Astrocyte of the hippocampus (primary cell): ENCODE measurements around the gene UACA.
"Not testable (repeated sequence)": the region's sequence is repeated elsewhere in the genome, so short reads cannot be mapped to it uniquely, and the experiment has no call there.

Experiments used
- DNase-seq: peaks from one replicate; pipeline ENCODE4 v3.0.0; 2011; ENCODE audit warnings: low read depth, low spot score

The UACA gene, protein sequence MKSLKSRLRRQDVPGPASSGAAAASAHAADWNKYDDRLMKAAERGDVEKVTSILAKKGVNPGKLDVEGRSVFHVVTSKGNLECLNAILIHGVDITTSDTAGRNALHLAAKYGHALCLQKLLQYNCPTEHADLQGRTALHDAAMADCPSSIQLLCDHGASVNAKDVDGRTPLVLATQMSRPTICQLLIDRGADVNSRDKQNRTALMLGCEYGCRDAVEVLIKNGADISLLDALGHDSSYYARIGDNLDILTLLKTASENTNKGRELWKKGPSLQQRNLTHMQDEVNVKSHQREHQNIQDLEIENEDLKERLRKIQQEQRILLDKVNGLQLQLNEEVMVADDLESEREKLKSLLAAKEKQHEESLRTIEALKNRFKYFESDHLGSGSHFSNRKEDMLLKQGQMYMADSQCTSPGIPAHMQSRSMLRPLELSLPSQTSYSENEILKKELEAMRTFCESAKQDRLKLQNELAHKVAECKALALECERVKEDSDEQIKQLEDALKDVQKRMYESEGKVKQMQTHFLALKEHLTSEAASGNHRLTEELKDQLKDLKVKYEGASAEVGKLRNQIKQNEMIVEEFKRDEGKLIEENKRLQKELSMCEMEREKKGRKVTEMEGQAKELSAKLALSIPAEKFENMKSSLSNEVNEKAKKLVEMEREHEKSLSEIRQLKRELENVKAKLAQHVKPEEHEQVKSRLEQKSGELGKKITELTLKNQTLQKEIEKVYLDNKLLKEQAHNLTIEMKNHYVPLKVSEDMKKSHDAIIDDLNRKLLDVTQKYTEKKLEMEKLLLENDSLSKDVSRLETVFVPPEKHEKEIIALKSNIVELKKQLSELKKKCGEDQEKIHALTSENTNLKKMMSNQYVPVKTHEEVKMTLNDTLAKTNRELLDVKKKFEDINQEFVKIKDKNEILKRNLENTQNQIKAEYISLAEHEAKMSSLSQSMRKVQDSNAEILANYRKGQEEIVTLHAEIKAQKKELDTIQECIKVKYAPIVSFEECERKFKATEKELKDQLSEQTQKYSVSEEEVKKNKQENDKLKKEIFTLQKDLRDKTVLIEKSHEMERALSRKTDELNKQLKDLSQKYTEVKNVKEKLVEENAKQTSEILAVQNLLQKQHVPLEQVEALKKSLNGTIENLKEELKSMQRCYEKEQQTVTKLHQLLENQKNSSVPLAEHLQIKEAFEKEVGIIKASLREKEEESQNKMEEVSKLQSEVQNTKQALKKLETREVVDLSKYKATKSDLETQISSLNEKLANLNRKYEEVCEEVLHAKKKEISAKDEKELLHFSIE (N-terminal part only)

DNA sequence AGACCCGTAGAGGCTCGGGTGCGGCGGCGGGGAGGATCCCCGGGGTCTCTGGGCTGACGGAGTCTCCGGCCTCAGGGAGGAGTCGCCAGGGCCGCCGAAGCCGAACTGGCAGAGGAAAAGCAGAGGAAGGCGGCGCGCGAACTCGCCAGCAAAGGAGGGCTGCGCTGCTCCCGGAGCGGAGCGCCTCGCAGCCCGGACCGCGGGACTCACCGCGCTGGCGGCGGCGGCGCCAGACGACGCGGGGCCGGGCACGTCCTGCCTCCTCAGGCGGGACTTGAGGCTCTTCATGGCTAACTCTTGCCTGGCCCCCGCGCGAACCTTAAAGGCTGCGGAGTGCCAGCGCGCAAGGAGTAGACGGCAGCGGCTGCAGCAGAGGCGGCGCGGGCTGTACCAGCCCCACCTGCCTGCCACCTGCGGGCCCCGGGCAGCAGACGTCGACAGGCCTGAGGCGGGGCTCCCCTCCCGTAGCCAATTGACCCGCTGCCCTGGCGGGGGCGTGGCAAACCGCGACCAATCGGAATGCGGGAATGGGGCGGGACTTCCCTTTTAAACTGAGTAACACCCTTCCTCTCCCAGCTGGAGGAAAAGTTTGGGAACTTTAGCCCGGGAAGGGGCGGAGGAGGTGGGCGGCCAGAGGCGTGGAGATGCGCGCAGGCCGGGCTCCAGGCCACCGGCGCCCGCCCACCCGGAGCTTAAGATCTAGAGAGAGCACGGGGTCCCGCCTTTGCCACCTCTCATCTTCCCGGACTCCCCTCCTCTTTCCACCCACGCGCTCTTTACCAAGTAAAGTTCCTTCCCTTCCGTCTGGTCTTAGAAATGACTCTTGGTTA, at the start of gene UACA:
TSS of gene UACA (minus strand) at position 439 of the 830 bp plus-strand sequence. CDS start at position 288, 151 bp downstream.
- DNase-seq: peak; percentile 99

DNA sequence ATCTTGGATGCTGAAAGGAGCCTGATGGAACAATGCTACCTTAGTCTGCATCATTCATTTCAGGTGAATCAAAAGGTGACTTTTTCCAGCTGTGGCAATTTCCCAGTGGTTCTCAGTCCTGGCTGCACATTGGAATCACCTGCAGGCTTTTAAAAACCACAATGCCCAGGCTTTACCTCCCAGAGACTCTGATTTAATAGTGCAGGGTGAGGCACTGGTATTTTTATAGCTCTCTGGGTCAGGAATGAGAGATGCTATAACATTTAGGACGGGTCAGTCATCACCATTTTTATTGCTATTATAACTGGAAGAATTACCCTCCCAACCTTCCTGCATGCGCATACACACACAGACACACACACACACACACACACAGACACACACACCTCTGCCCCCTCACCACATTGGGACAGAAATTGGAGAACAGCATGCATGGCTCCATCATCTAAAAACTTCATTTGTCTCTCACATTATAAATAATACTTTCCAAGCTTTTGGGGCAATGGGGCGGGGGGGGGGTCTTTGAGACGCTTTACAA, 49.5 kb upstream of the UACA start:
- DNase-seq: no peak

DNA sequence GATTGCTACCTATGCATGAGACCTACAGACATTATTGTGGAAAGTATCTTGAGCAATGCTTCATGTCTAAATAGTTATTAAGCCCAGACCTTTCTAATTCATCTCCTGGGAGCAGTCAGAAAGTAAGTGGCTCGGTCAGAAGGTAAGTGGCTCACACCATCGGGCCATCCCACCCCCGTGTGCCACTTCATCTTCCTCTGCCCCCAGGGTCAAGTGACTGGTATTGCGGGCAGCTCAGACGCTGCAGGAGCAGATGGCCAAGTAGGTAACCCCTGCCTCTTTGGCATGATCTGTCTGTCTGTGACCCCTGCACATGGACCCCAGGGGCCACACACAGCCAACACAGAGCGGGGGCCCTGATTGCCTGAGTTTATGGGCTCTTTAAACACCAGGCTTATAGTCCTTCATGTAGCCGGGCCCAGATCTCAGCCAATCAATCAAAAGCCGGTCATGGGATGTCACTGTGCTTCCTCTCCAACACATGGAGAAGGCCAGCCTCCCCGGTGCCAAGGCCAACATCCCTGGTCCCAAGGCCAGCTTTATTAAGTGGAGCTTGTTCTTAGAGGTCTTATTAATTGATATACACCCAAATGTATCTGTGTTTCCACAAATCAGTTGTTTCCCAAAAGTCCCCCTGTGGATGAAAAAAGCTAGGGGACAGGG, 47.7 kb upstream of the UACA start:
- no peak for DNase-seq

DNA sequence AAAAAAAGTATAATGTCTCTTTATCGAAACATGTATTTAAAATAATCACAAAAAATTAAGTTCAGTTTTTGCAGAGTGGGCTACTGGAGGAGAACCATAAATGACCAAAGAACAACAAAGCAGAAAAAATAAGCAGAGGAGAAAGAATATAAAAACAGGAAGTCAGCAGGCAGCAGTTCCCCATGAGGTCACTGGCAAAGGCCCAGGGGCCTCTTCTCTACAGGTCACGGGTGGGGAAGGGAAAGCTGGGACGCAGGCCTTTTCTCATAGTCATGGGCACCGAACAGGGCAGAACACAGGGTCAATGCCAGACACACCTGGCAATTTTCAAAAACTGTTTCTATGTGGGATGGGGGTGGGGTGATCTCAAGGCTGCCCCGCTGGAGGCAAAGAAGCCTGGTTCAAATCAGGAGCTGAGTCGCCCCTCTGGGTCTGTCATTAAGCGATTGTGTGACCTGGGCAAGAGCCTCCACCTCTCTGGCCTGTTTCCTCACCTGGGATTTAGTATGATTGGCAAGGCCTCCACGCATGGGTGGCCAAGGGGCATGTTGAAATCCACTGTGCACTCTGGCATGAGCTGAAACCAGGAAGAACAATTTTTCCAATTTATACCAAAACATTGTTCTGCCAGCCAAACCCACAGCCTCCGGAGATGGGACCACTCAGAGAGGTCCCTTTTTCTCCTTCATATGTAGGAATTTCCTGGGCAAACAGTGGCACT, 43.8 kb upstream of the UACA start:
- no peak for DNase-seq

DNA sequence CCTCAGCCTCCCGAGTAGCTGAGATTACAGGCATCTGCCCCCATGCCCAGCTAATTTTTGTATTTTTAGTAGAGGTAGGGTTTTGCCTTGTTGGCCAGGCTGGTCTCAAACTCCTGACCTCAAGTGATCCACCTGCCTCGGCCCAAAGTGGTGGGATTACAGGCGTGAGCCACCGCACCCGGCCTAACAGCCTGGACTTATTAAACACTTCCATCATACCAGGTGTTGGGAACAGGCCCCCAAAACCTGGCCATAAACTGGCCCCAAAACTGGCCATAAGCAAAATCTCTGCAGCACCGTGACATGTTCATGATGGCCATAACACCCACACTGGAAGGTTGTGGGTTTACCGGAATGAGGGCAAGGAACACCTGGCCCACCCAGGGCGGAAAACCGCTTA, 41.0 kb upstream of the UACA start:
- DNase-seq: not testable (repeated sequence)

DNA sequence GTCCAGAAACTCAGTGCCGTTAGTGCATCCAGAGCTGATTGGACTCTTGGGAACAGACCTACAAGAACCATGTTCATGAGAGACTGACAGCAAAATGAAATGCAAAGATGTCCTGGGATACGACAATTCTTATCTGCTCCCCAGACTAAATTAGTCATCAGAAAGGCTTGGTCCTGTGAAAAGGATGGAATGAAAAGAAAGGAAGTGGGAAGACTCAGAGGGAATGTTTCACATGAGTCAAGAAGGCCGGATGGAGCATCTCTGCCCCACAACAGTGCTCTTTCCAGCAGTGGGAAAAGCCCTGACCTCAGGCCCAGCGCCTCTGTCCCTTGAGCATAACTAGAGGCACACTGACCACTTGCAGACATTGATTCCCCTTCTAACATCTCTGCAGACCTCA, 39.3 kb upstream of the UACA start:
- peak; percentile 35 for DNase-seq

DNA sequence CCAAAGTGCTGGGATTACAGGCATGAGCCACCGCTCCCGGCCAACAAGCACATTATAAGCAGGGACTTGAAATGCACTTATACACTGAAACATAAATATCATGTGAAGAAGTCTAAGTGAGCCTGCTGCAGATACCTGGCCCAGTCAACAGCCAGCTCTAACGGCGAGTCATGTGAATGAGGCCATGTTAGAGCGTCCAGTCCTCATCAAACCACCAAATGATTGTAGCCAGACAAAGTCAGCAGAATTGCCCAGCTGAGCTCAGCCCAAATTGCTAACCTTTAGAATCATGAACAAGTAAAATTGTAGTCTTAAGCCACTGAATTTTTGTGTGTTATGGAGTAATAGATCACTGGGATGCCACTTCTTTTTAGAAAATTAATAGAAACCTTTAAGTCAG, 37.8 kb upstream of the UACA start:
- DNase-seq: no peak

DNA sequence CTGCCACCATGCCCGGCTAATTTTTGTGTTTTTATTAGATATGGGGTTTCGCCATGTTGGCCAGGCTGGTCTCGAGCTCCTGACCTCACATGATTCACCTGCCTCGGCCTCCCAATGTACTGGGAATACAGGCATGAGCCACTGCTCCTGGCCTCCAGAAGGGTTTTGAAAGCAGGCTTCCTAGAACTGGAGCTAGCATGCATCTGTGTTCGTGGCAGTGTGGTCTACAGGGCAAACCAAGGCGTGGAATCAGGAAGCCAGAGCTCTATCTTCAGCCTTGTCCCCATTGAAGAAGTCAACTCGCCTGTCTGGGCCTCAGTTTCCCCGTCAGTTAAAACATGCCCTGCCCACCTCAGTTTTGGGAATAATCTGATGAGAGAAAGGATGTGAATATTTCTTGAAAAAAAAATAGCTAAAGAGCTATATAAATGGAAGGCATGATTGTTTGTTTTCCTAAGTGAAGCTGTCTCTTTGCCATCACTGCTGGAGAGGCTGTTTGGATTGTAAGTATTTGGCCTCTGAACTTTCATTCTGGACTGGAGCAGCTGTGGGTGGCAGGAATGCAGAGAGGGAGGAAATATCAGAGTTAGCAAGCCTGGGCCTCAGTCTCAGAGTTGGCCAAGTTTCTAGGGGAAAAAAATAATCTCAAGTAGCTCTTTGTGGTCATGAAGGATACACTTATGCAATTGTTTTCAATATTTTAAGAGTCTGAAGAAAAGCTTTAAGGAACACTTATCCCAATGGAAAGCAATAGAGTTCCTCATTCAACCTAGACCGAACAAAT, 36.5 kb upstream of the UACA start:
- peak; percentile 93 for DNase-seq

DNA sequence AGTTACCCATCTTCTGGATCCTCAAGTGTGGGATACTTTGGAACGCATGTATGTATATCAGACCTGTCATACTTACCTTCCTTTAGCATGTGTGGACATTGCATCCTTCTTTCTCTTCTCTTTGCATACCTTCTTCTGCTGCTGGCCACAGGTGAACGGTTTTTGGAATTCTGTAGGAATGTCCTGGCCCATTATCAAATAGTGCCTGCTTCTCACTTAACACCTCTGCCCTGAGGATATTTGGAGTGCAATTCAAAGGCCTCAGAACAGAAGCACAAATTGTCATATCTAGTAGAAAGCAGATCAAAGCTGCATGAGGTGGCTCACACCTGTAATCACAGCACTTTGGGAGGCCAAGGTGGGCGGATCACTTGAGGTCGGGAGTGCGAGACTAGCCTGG, 34.1 kb upstream of the UACA start:
- DNase-seq: no peak

DNA sequence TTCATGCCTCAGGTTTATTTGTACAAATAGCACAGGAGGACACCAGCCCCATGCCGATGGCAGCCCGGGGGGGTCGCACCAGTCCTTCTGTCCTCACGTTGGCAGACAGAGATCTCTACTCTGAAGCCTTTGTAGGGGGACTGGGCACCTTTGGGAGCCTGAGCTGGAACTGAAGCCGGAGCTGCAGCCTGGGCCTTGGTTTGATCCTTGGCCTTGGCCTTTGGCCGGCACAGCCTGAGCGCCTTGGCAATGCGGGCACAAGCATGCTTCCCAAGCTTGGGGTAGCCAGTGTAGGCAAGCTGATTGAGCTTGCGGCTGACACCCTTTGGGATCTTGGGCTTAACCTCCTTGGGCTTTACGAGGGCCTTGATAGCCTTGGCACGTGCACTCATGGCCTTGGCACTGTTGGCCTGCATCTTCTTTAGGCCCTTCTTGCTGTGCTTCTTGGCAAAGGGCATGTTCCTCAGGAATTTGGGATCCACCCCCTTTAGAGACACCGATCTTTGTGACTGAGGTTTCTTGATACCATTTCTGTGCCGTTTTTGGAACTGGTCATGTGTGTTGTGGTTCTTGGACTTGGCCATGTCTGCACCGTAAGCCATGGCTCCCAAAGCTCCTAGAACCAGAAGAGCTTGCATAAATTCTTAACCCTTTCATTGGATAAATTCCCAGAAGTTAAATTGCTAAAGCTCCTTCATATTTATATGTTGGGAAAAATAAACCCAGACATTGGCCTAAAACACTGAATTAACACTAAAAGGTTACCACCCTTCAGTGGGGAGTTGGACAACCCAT, 33.4 kb upstream of the UACA start:
- no peak for DNase-seq

DNA sequence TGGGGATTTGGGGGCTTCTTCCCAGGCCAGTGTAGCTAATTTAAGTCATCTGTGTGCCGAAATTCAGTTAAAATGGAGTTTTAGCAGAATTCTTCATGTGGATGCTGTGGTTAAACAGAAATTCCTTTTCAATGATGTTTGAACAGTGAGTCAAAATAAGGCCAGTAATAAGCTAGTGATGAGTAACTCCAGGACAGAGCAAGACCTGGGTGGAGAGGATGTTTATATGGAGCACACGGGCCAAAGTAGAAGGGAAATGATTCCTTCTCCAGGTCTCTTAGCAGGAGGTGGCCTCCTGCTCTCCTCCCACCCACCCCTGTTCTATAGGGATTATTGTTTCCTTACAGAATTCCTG, 31.9 kb upstream of the UACA start:
- peak; percentile 85 for DNase-seq

DNA sequence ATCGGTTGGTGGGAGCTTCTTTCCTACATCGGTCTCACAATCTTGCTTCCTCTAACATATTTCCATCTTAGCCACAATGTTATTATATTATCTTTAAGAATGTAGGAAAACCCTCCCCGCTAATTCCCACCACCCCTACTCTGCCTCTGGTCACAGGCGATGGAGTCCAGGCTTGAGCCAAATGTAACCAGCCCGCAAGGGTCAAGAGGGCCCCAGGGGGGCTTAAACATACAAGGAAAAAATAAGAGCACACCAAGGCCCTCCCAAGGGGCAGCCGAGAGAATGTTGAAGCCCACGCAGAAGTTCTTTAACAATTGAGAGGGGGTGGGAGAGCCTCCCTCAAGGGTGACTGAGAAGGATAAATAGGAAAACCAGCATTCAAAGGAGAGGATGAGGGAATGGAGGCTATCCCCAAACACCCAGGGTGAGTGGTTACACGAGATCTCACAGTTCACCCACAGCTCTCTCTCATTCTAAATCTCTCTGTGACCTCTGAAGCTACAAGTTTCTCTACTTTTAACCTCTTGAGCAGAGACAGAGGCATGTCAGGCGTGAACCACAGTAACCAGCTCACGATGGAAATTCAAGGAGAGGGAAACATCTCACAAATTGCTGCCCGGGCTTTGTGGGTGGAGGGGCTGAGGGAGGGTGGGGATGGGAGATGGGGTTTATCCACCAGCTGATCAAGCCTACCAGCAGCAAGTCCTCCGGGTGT, 31.4 kb upstream of the UACA start:
- DNase-seq: peak; percentile 68

DNA sequence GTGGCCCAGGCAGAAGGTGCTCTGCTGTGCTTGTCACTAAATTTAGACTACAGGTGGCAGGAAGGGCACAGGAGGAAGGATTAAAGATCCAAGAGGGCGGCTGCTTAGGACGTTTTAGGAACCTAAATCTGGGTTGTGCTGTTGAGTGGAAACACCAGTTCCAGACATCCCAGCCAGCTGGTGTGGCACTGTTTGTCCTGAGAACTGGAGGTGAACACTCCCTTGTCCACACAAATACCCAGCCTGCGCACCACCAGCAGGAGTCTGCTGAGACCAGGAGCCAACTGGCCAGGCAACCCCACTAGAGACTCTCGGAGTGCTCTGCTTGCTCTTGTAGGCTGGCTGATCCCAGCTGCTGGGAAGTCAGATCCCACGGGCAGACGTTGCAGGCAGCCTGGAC, 30.3 kb upstream of the UACA start:
- DNase-seq: no peak

DNA sequence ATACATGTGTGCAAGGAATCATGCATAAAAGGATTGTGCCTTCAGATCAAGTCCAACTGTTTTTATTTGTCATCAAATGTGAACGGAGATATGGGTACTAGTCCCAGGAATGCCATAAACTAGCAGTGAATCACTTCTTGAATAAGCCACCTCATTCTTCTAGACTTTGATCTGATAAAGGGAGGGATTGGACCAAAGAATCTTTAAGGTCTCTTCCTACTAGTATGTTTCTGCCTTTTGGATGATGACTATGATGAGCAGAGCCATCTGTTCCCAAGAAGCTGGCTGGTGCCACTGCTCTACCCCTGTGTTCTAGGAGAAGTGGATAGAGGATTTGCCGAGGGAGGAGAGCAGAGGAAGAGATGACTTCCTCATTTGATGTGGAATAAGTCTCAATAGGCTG, 28.8 kb upstream of the UACA start:
- peak; percentile 47 for DNase-seq

DNA sequence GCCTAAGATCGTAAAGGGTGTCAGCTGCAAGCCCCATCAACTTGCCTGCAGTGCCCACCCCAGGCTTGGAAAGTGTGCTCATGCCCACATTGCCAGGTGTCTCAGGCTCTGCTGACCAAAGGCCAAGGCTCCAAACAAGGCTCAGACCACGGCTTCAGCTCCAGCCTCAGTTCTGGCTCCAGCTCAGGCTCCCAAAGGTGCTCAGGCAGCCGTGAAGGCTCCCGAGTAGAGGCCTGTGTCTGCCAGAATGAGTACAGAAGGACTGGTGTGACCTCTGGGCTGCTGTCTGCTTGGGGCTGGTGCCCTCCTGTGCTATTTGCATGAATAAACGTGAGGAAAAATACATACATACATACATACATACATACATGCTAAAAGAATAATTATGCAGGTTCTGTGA, 27.9 kb upstream of the UACA start:
- no peak for DNase-seq

DNA sequence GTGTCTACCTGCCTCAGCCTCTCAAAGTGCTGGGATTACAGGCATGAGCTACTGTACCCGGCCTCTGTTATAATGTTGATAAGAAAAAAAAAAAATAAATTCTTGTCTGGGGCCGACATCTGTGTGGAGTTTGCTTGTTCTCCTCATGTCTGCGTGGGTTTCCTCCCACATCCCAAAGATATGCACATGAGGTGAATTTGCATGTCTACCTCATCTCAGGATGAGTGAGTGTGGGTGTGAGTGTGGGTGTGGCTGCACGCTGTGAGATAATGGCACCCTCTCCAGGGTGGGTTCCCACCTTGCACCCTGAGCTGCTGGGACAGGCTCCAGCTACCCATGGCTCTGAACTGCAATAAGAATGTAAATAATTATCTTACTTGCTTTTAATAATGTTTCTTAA, 25.9 kb upstream of the UACA start:
- no peak for DNase-seq
